Measurements from ENCODE around the gene SLC24A4. TPM values are rescaled to one million over a fixed set of nuclear protein-coding genes. Genes with fewer than 3 reads are reported as not detected.

The SLC24A4 gene
- polyA plus RNA-seq, 4 donors = 0.16 to 0.31 TPM; not detected in 2

DNA sequence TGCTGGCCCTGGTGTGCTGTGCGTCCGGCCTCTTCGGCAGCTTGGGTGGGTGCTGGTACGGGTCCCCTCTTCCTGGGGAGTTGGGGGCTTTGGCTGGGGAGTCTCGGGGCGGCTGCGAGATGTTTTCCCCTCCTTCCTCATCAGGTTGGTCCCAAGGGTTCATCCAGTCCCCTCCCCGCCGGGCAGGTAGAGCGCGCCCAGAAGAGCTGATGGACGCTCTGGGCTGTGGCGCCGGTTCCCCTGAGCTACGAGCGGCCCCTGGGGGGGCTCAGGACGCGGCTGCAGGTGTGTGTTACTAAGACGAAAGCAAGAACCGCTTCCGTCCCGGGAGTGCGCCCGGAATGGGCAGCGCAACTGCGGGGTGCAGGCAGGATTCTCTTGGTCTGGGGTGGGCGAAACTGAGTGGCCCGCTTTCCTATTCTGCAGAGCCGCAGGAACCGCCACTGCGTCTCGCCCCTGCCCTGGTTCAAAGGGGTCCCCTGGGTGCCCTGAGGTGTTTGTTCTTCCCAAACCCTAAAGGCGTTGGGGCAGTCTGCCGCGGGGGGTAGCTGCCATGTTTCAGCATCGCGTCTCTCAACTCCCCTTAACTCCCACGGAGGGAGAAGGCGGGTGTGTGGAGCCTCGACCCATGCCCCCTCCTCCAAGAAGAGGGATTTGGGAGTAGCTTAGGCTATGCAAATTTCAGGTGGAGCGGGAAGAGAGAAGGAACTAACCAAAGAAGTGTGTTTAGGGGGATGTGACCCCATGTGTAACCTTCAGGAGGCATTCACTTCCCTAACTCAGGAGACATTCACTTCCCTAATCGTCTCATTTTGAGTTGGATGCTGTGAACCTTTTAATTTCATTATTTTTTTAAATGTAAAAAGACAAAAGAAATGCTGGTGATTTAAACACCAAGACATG is 1.2 kb downstream of the SLC24A4 start:
- Histone ChIP-seq H3K9me3 (ENCODE audit: control insufficient read depth in 2 of 2, insufficient read depth in 1 of 2, low read depth in 1 of 2, low read length in 1 of 2) (no peaks in the 10 kb centered on the region), H3K4me1 (ENCODE audit: control insufficient read depth in 3 of 3, insufficient read depth in 2 of 3, low read depth in 1 of 3, low read length in 2 of 3) (no peaks in the 10 kb centered on the region), H3K36me3 (ENCODE audit: control insufficient read depth in 3 of 3, insufficient read depth in 2 of 3, low read depth in 1 of 3, low read length in 3 of 3) (no peaks in the 10 kb centered on the region), H3K4me3 (ENCODE audit: low read depth in 1 of 3, low read length in 3 of 3) (no peak overlapping the region), H3K27ac (ENCODE audit: low read depth in 1 of 3, low read length in 2 of 3) (no peak overlapping the region), H3K27me3 (ENCODE audit: control insufficient read depth in 3 of 3, insufficient read depth in 3 of 3, low read length in 3 of 3) (peaks cover 12 to 60% (median 17%) of the 10 kb centered on the region in 3 donors)
- WGBS, 3 donors = 8 to 18% (median 16%) methylated on average over 40 to 42 of the region's 42 CpGs
- DNase-seq (no peak), FAIRE-seq (no peak)

DNA sequence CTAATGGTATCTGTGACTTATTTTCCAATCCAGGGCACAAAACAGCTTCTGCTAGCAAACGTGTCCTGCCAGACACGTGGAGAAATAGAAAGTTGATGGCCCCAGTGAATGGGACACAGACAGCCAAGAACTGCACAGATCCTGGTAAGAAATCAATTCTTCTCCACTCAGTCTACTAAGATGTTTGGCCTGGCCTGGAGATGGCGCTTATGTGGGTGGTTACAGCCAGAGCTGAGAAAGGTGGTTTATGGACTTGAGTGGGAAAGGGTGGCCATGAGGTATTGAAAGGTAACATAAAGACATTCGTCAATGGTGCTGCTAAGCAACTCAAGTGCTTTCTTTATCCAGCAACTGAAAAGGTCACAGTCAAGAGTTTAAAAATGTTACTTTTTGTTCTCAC is 2.9 kb downstream of the SLC24A4 start:
- H3K27me3 ChIP-seq (ENCODE audit: control insufficient read depth in 3 of 3, insufficient read depth in 3 of 3, low read length in 3 of 3) = peaks cover 12 to 56% (median 17%) of the 10 kb centered on the region in 3 donors
- H3K36me3 ChIP-seq (ENCODE audit: control insufficient read depth in 3 of 3, insufficient read depth in 2 of 3, low read depth in 1 of 3, low read length in 3 of 3) = no peaks in the 10 kb centered on the region
- no peak overlapping the region for H3K27ac ChIP-seq (ENCODE audit: low read depth in 1 of 3, low read length in 2 of 3)
- H3K4me1 ChIP-seq (ENCODE audit: control insufficient read depth in 3 of 3, insufficient read depth in 2 of 3, low read depth in 1 of 3, low read length in 2 of 3) = no peaks in the 10 kb centered on the region
- no peaks in the 10 kb centered on the region for H3K9me3 ChIP-seq (ENCODE audit: control insufficient read depth in 2 of 2, insufficient read depth in 1 of 2, low read depth in 1 of 2, low read length in 1 of 2)
- FAIRE-seq (no peak), DNase-seq (peak in 1 of 2 donors; percentile 2)
- no peak overlapping the region for H3K4me3 ChIP-seq (ENCODE audit: low read depth in 1 of 3, low read length in 3 of 3)
- WGBS, 3 donors = 32 to 57% (median 41%) methylated on average over 4 of the region's 4 CpGs

DNA sequence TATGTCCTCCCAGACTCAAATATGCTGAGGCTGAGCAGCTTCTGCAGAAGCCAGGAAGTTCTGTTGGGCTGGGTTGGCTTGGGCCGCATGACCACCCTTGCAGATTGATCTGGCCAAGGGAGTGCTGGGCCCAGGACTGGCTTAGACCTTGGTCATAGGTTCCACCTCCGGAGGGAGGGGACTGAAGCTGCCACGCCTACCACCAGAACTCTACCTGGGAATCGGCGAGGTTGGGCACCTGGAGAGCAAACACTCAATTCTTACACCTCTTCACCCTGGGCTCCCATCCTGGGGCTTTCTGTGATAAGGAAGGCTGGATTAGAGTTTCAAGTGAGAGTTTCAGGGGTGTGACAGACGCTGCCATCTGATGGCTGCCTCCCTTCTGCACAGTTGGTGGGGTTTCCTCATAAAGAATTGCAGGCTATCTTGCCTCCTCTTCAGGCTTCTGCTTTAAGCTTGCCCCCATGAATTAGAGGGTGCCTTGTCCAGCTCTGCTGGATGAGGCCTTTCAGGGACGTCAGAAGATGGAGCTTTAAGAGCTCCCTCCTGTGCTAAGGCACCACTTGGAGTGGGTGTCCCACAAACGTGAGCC is 5.8 kb downstream of the SLC24A4 start:
- DNase-seq (no peak), FAIRE-seq (no peak)
- H3K36me3 ChIP-seq (ENCODE audit: control insufficient read depth in 3 of 3, insufficient read depth in 2 of 3, low read depth in 1 of 3, low read length in 3 of 3) = no peaks in the 10 kb centered on the region
- WGBS, 3 donors = 55 to 81% (median 60%) methylated on average over 8 of the region's 8 CpGs
- H3K9me3 ChIP-seq (ENCODE audit: control insufficient read depth in 2 of 2, insufficient read depth in 1 of 2, low read depth in 1 of 2, low read length in 1 of 2) = no peaks in the 10 kb centered on the region
- no peak overlapping the region for H3K4me3 ChIP-seq (ENCODE audit: low read depth in 1 of 3, low read length in 3 of 3)
- H3K4me1 ChIP-seq (ENCODE audit: control insufficient read depth in 3 of 3, insufficient read depth in 2 of 3, low read depth in 1 of 3, low read length in 2 of 3) = no peaks in the 10 kb centered on the region
- peaks cover 4 to 32% (median 7%) of the 10 kb centered on the region in 3 donors for H3K27me3 ChIP-seq (ENCODE audit: control insufficient read depth in 3 of 3, insufficient read depth in 3 of 3, low read length in 3 of 3)
- H3K27ac ChIP-seq (ENCODE audit: low read depth in 1 of 3, low read length in 2 of 3) = no peak overlapping the region

DNA sequence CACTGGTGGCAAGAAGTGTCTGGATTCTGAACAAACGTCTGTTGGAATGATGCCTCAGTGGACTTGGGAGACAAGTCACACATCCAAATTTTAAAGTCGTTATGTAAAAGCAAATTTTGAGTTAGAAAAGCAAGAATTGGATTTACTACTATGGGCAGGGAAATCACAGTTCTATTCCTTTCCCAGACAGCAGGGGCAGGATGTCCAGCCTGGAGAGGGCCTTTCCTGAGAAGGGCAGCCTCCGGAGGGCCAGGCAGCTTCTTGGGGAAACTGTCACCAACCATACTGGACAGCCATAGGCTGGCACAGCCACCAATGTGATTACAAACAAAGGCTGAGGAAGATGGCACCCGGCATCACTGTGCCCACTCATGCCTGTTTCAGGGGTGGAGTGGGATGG is 11.1 kb downstream of the SLC24A4 start:
- H3K4me1 ChIP-seq (ENCODE audit: control insufficient read depth in 3 of 3, insufficient read depth in 2 of 3, low read depth in 1 of 3, low read length in 2 of 3) = no peaks in the 10 kb centered on the region
- WGBS, 3 donors = 79 to 87% (median 82%) methylated on average over 4 of the region's 4 CpGs
- H3K36me3 ChIP-seq (ENCODE audit: control insufficient read depth in 3 of 3, insufficient read depth in 2 of 3, low read depth in 1 of 3, low read length in 3 of 3) = no peaks in the 10 kb centered on the region
- no peak overlapping the region for H3K4me3 ChIP-seq (ENCODE audit: low read depth in 1 of 3, low read length in 3 of 3)
- H3K27me3 ChIP-seq (ENCODE audit: control insufficient read depth in 3 of 3, insufficient read depth in 3 of 3, low read length in 3 of 3) = peaks cover 0 to 16% (median 0%) of the 10 kb centered on the region in 3 donors
- DNase-seq (no peak), FAIRE-seq (no peak)
- no peaks in the 10 kb centered on the region for H3K9me3 ChIP-seq (ENCODE audit: control insufficient read depth in 2 of 2, insufficient read depth in 1 of 2, low read depth in 1 of 2, low read length in 1 of 2)
- no peak overlapping the region for H3K27ac ChIP-seq (ENCODE audit: low read depth in 1 of 3, low read length in 2 of 3)

GRCh38 chr14:92336363-92336762 is 13.4 kb downstream of the SLC24A4 start:
- Histone ChIP-seq H3K27me3 (ENCODE audit: control insufficient read depth in 3 of 3, insufficient read depth in 3 of 3, low read length in 3 of 3) (peaks cover 0 to 14% (median 0%) of the 10 kb centered on the region in 3 donors), H3K9me3 (ENCODE audit: control insufficient read depth in 2 of 2, insufficient read depth in 1 of 2, low read depth in 1 of 2, low read length in 1 of 2) (no peaks in the 10 kb centered on the region), H3K4me1 (ENCODE audit: control insufficient read depth in 3 of 3, insufficient read depth in 2 of 3, low read depth in 1 of 3, low read length in 2 of 3) (no peaks in the 10 kb centered on the region), H3K36me3 (ENCODE audit: control insufficient read depth in 3 of 3, insufficient read depth in 2 of 3, low read depth in 1 of 3, low read length in 3 of 3) (no peaks in the 10 kb centered on the region), H3K4me3 (ENCODE audit: low read depth in 1 of 3, low read length in 3 of 3) (no peak overlapping the region), H3K27ac (ENCODE audit: low read depth in 1 of 3, low read length in 2 of 3) (no peak overlapping the region)
- 88 to 92% (median 89%) methylated on average over 6 of the region's 6 CpGs for WGBS, 3 donors
- DNase-seq (no peak), FAIRE-seq (no peak)

DNA sequence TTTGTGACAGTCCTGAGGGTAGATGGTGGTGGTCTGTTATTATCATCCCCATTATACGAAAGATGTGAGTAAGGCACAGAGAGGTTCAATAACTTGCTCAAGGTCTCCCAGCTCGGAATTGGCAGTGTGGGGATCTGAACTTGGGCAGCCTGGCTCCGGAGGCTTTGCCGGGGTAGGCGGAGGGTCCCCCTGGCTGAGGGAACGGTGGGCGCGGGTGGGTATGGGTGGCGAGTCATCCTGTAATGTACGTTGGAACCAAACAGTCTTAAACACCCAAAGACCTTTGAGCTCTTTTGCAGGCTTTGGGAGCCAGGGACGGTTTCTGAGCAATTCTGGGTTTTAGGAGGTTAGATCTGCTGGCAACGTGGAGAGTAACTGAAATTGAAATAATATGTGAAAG is 16.5 kb downstream of the SLC24A4 start:
- FAIRE-seq (no peak), DNase-seq (no peak)
- no peaks in the 10 kb centered on the region for H3K4me1 ChIP-seq (ENCODE audit: control insufficient read depth in 3 of 3, insufficient read depth in 2 of 3, low read depth in 1 of 3, low read length in 2 of 3)
- no peak overlapping the region for H3K4me3 ChIP-seq (ENCODE audit: low read depth in 1 of 3, low read length in 3 of 3)
- H3K9me3 ChIP-seq (ENCODE audit: control insufficient read depth in 2 of 2, insufficient read depth in 1 of 2, low read depth in 1 of 2, low read length in 1 of 2) = no peaks in the 10 kb centered on the region
- 69 to 83% (median 73%) methylated on average over 12 of the region's 12 CpGs for WGBS, 3 donors
- H3K27me3 ChIP-seq (ENCODE audit: control insufficient read depth in 3 of 3, insufficient read depth in 3 of 3, low read length in 3 of 3) = peaks cover 0 to 14% (median 0%) of the 10 kb centered on the region in 3 donors
- no peak overlapping the region for H3K27ac ChIP-seq (ENCODE audit: low read depth in 1 of 3, low read length in 2 of 3)
- no peaks in the 10 kb centered on the region for H3K36me3 ChIP-seq (ENCODE audit: control insufficient read depth in 3 of 3, insufficient read depth in 2 of 3, low read depth in 1 of 3, low read length in 3 of 3)

GRCh38 chr14:92340071-92340470 is 17.1 kb downstream of the SLC24A4 start:
- H3K4me1 ChIP-seq (ENCODE audit: control insufficient read depth in 3 of 3, insufficient read depth in 2 of 3, low read depth in 1 of 3, low read length in 2 of 3) = no peaks in the 10 kb centered on the region
- H3K4me3 ChIP-seq (ENCODE audit: low read depth in 1 of 3, low read length in 3 of 3) = no peak overlapping the region
- DNase-seq (no peak), FAIRE-seq (no peak)
- no peak overlapping the region for H3K27ac ChIP-seq (ENCODE audit: low read depth in 1 of 3, low read length in 2 of 3)
- no peaks in the 10 kb centered on the region for H3K36me3 ChIP-seq (ENCODE audit: control insufficient read depth in 3 of 3, insufficient read depth in 2 of 3, low read depth in 1 of 3, low read length in 3 of 3)
- WGBS, 3 donors = 63 to 77% (median 77%) methylated on average over 5 of the region's 5 CpGs
- H3K27me3 ChIP-seq (ENCODE audit: control insufficient read depth in 3 of 3, insufficient read depth in 3 of 3, low read length in 3 of 3) = peaks cover 0 to 12% (median 0%) of the 10 kb centered on the region in 3 donors
- H3K9me3 ChIP-seq (ENCODE audit: control insufficient read depth in 2 of 2, insufficient read depth in 1 of 2, low read depth in 1 of 2, low read length in 1 of 2) = no peaks in the 10 kb centered on the region

GRCh38 chr14:92340931-92341330 is 18.0 kb downstream of the SLC24A4 start:
- DNase-seq (no peak), FAIRE-seq (no peak)
- H3K4me3 ChIP-seq (ENCODE audit: low read depth in 1 of 3, low read length in 3 of 3) = no peak overlapping the region
- H3K27ac ChIP-seq (ENCODE audit: low read depth in 1 of 3, low read length in 2 of 3) = no peak overlapping the region
- H3K9me3 ChIP-seq (ENCODE audit: control insufficient read depth in 2 of 2, insufficient read depth in 1 of 2, low read depth in 1 of 2, low read length in 1 of 2) = no peaks in the 10 kb centered on the region
- H3K36me3 ChIP-seq (ENCODE audit: control insufficient read depth in 3 of 3, insufficient read depth in 2 of 3, low read depth in 1 of 3, low read length in 3 of 3) = no peaks in the 10 kb centered on the region
- 63 to 73% (median 64%) methylated on average over 7 of the region's 7 CpGs for WGBS, 3 donors
- H3K27me3 ChIP-seq (ENCODE audit: control insufficient read depth in 3 of 3, insufficient read depth in 3 of 3, low read length in 3 of 3) = peaks cover 0 to 12% (median 0%) of the 10 kb centered on the region in 3 donors
- H3K4me1 ChIP-seq (ENCODE audit: control insufficient read depth in 3 of 3, insufficient read depth in 2 of 3, low read depth in 1 of 3, low read length in 2 of 3) = no peaks in the 10 kb centered on the region
